Naive thymus-derived CD8-positive, alpha-beta T cell (primary cell): Measurements from ENCODE around the gene FBXL17. TPM values are rescaled to one million over a fixed set of nuclear protein-coding genes. Genes with fewer than 3 reads are reported as not detected.
A peak's percentile ranks its signal among the peaks of the same experiment; 100 is the strongest.

Experiments
- ATAC-seq, 2 donors: fragments of 150-1000 bp; cut with Tn5 transposase in 1 of 2; sonication (Bioruptor Pico), chemical (Tn5 transposase) in 1 of 2; 1 replicate in 1 of 2; 2 replicates in 1 of 2; pipeline ENCODE4 v1.10.0; 2021; ENCODE audit warnings: mild to moderate bottlenecking in 2 of 2, moderate library complexity in 2 of 2
- POLR2A ChIA-PET: fragments of 350-600 bp; sonication (Branson Sonifier 250); formaldehyde crosslinking; loops from one replicate; lab custom pipeline; 2021; ENCODE audit warnings: antibody characterized with exemption; lab: Charles Lee
- DNase-seq, 10 donors: peaks; one replicate each; pipeline versions ENCODE4 v3.0.0 to v3.0.0-alpha.2; 2020 to 2022
- H3K27ac Mint-ChIP-seq, 10 donors: one replicate each; pipeline ENCODE4 v1.8.0; 2020 to 2022; ENCODE audit warnings: mild to moderate bottlenecking in 10 of 10, mixed read lengths in 10 of 10, moderate library complexity in 4 of 10, inconsistent platforms in 1 of 10
- H3K27me3 Mint-ChIP-seq, 5 donors: one replicate each; pipeline ENCODE4 v1.8.0; 2021 to 2022; ENCODE audit warnings: mixed read lengths in 5 of 5
- H3K36me3 Mint-ChIP-seq, 3 donors: one replicate each; pipeline ENCODE4 v1.8.0; 2020 to 2022; ENCODE audit warnings: mixed read lengths in 3 of 3, mild to moderate bottlenecking in 2 of 3, inconsistent platforms in 1 of 3
- H3K4me1 Mint-ChIP-seq, 4 donors: one replicate each; pipeline ENCODE4 v1.8.0; 2021 to 2022; ENCODE audit warnings: mixed read lengths in 4 of 4
- H3K4me3 Mint-ChIP-seq, 10 donors: one replicate each; pipeline ENCODE4 v1.8.0; 2020 to 2022; ENCODE audit warnings: mild to moderate bottlenecking in 10 of 10, mixed read lengths in 10 of 10, moderate library complexity in 6 of 10, inconsistent platforms in 1 of 10
- H3K9me3 Mint-ChIP-seq, 9 donors: one replicate each; pipeline ENCODE4 v1.8.0; 2020 to 2022; ENCODE audit warnings: mixed read lengths in 9 of 9, mild to moderate bottlenecking in 3 of 9, inconsistent platforms in 1 of 9, moderate library complexity in 1 of 9
- polyA plus RNA-seq, 3 donors: library from polyadenylated mRNA; unstranded; fragments of 300-500 nt; fragmentation: Illumina TruSeq; gene quantifications; one replicate each; pipeline ENCODE4 v1.2.3, GENCODE V29; 2021
- total RNA-seq, 8 experiments: library from RNA in 2 of 8; stranded (reverse) in 2 of 8; gene quantifications; one replicate each; pipeline ENCODE4 v1.2.3 and lab custom pipeline; 2021 to 2026

FBXL17 gene
- total and polyA plus RNA-seq, 5 experiments from 2014 or later, result 4.6 to 25.1 (median 5.0) TPM

- Mint-ChIP-seq H3K4me3 (no peak overlapping the region), H3K4me1 (peaks cover 2 to 35% (median 10%) of the 10 kb centered on the region in 4 donors), H3K36me3 (peaks cover 0 to 5% (median 5%) of the 10 kb centered on the region in 3 donors), H3K9me3 (no peaks in the 10 kb centered on the region), H3K27me3 (no peaks in the 10 kb centered on the region), H3K27ac (peak overlapping the region in 2 of 10 donors; percentile 36 to 60)
- ATAC-seq, result no peak
- POLR2A ChIA-PET, result no interaction called here
- DNase-seq, result no peak
These were observed 399.0 kb downstream of the FBXL17 start for GRCh38 chr5:107982703-107983425.

- H3K27ac Mint-ChIP-seq, result no peak overlapping the region
- ATAC-seq, result no peak
- peaks cover 0 to 5% (median 5%) of the 10 kb centered on the region in 3 donors for H3K36me3 Mint-ChIP-seq
- no peak for DNase-seq
- POLR2A ChIA-PET, result no interaction called here
- no peak overlapping the region for H3K4me3 Mint-ChIP-seq
- H3K27me3 Mint-ChIP-seq, result no peaks in the 10 kb centered on the region
- H3K4me1 Mint-ChIP-seq, result peaks cover 2 to 39% (median 10%) of the 10 kb centered on the region in 4 donors
- no peaks in the 10 kb centered on the region for H3K9me3 Mint-ChIP-seq
These were observed 400.8 kb downstream of the FBXL17 start for GRCh38 chr5:107980923-107981692.

- Mint-ChIP-seq H3K4me3 (no peak overlapping the region), H3K4me1 (peaks cover 2 to 32% (median 5%) of the 10 kb centered on the region in 4 donors), H3K36me3 (peaks cover 0 to 5% (median 5%) of the 10 kb centered on the region in 3 donors), H3K27ac (no peak overlapping the region), H3K27me3 (no peaks in the 10 kb centered on the region), H3K9me3 (no peaks in the 10 kb centered on the region)
- POLR2A ChIA-PET, result no interaction called here
- ATAC-seq (no peak), DNase-seq (peak in 1 of 10 donors; percentile 3)
These were observed 402.0 kb downstream of the FBXL17 start for GRCh38 chr5:107979900-107980299.

GRCh38 chr5:107979291-107979690 is 402.6 kb downstream of the FBXL17 start:
- Mint-ChIP-seq H3K27me3 (no peaks in the 10 kb centered on the region), H3K27ac (no peak overlapping the region), H3K4me3 (no peak overlapping the region), H3K9me3 (no peaks in the 10 kb centered on the region), H3K4me1 (peaks cover 2 to 32% (median 5%) of the 10 kb centered on the region in 4 donors), H3K36me3 (peaks cover 0 to 5% (median 5%) of the 10 kb centered on the region in 3 donors)
- ATAC-seq, result no peak
- POLR2A ChIA-PET, result no interaction called here
- no peak for DNase-seq

- H3K27ac Mint-ChIP-seq, result no peak overlapping the region
- H3K4me3 Mint-ChIP-seq, result no peak overlapping the region
- H3K9me3 Mint-ChIP-seq, result no peaks in the 10 kb centered on the region
- DNase-seq (no peak), ATAC-seq (no peak)
- no peaks in the 10 kb centered on the region for H3K27me3 Mint-ChIP-seq
- peaks cover 0 to 27% (median 5%) of the 10 kb centered on the region in 4 donors for H3K4me1 Mint-ChIP-seq
- H3K36me3 Mint-ChIP-seq, result peaks cover 0 to 5% (median 2%) of the 10 kb centered on the region in 3 donors
- POLR2A ChIA-PET, result no interaction called here
These were observed 404.3 kb downstream of the FBXL17 start for GRCh38 chr5:107977550-107978071.

- Mint-ChIP-seq H3K4me1 (peaks cover 0 to 12% (median 0%) of the 10 kb centered on the region in 4 donors), H3K4me3 (no peak overlapping the region), H3K36me3 (peaks cover 0 to 4% (median 0%) of the 10 kb centered on the region in 3 donors), H3K27ac (no peak overlapping the region), H3K9me3 (no peaks in the 10 kb centered on the region), H3K27me3 (no peaks in the 10 kb centered on the region)
- DNase-seq, result no peak
- POLR2A ChIA-PET, result no interaction called here
- ATAC-seq, result no peak
These were observed 406.3 kb downstream of the FBXL17 start for GRCh38 chr5:107975568-107975967.

GRCh38 chr5:107971846-107972245 is 410.1 kb downstream of the FBXL17 start:
- Mint-ChIP-seq H3K27ac (no peak overlapping the region), H3K9me3 (no peaks in the 10 kb centered on the region), H3K4me3 (no peak overlapping the region), H3K4me1 (no peaks in the 10 kb centered on the region), H3K36me3 (peaks cover 0 to 4% (median 0%) of the 10 kb centered on the region in 3 donors), H3K27me3 (no peaks in the 10 kb centered on the region)
- ATAC-seq, result no peak
- no peak for DNase-seq
- POLR2A ChIA-PET, result no interaction called here

GRCh38 chr5:107969847-107970246 is 412.1 kb downstream of the FBXL17 start:
- no peaks in the 10 kb centered on the region for H3K27me3 Mint-ChIP-seq
- DNase-seq (no peak), ATAC-seq (no peak)
- POLR2A ChIA-PET, result no interaction called here
- H3K36me3 Mint-ChIP-seq, result peaks cover 0 to 4% (median 0%) of the 10 kb centered on the region in 3 donors
- H3K4me3 Mint-ChIP-seq, result no peak overlapping the region
- no peaks in the 10 kb centered on the region for H3K9me3 Mint-ChIP-seq
- H3K27ac Mint-ChIP-seq, result peak overlapping the region in 1 of 10 donors; percentile 54
- H3K4me1 Mint-ChIP-seq, result peaks cover 0 to 1% (median 0%) of the 10 kb centered on the region in 4 donors

GRCh38 chr5:107968998-107969397 is 412.9 kb downstream of the FBXL17 start:
- POLR2A ChIA-PET, result no interaction called here
- Mint-ChIP-seq H3K27ac (no peak overlapping the region), H3K4me3 (no peak overlapping the region), H3K4me1 (peaks cover 0 to 4% (median 0%) of the 10 kb centered on the region in 4 donors), H3K36me3 (peaks cover 0 to 4% (median 0%) of the 10 kb centered on the region in 3 donors), H3K27me3 (no peaks in the 10 kb centered on the region), H3K9me3 (no peaks in the 10 kb centered on the region)
- no peak for DNase-seq
- ATAC-seq, result no peak

GRCh38 chr5:107968406-107968843 is 413.5 kb downstream of the FBXL17 start:
- POLR2A ChIA-PET, result no interaction called here
- Mint-ChIP-seq H3K27ac (no peak overlapping the region), H3K4me1 (peaks cover 0 to 4% (median 0%) of the 10 kb centered on the region in 4 donors), H3K9me3 (no peaks in the 10 kb centered on the region), H3K36me3 (peaks cover 0 to 4% (median 0%) of the 10 kb centered on the region in 3 donors), H3K4me3 (no peak overlapping the region), H3K27me3 (no peaks in the 10 kb centered on the region)
- no peak for ATAC-seq
- DNase-seq, result no peak

- H3K4me3 Mint-ChIP-seq, result no peak overlapping the region
- H3K27ac Mint-ChIP-seq, result no peak overlapping the region
- DNase-seq (no peak), ATAC-seq (no peak)
- H3K9me3 Mint-ChIP-seq, result no peaks in the 10 kb centered on the region
- peaks cover 0 to 2% (median 0%) of the 10 kb centered on the region in 3 donors for H3K36me3 Mint-ChIP-seq
- POLR2A ChIA-PET, result no interaction called here
- H3K27me3 Mint-ChIP-seq, result no peaks in the 10 kb centered on the region
- H3K4me1 Mint-ChIP-seq, result peaks cover 0 to 4% (median 0%) of the 10 kb centered on the region in 4 donors
These were observed 415.7 kb downstream of the FBXL17 start for GRCh38 chr5:107966201-107966600.

- peaks cover 0 to 7% (median under 1%) of the 10 kb centered on the region in 4 donors for H3K4me1 Mint-ChIP-seq
- DNase-seq, result no peak
- ATAC-seq, result no peak
- no peak overlapping the region for H3K4me3 Mint-ChIP-seq
- H3K27me3 Mint-ChIP-seq, result no peaks in the 10 kb centered on the region
- no peak overlapping the region for H3K27ac Mint-ChIP-seq
- POLR2A ChIA-PET, result no interaction called here
- H3K9me3 Mint-ChIP-seq, result no peaks in the 10 kb centered on the region
- peaks cover 0 to 4% (median 3%) of the 10 kb centered on the region in 3 donors for H3K36me3 Mint-ChIP-seq
These were observed 417.2 kb downstream of the FBXL17 start for GRCh38 chr5:107964722-107965121.
